ENCODE data around the gene MIOS. TPM values are rescaled to one million over a fixed set of nuclear protein-coding genes. Genes with fewer than 3 reads are reported as not detected.

The MIOS gene
- total and polyA plus RNA-seq, 2 of the 4 experiments (the other 2 are of a cell fraction), result 10.6 to 32.4 TPM

DNA sequence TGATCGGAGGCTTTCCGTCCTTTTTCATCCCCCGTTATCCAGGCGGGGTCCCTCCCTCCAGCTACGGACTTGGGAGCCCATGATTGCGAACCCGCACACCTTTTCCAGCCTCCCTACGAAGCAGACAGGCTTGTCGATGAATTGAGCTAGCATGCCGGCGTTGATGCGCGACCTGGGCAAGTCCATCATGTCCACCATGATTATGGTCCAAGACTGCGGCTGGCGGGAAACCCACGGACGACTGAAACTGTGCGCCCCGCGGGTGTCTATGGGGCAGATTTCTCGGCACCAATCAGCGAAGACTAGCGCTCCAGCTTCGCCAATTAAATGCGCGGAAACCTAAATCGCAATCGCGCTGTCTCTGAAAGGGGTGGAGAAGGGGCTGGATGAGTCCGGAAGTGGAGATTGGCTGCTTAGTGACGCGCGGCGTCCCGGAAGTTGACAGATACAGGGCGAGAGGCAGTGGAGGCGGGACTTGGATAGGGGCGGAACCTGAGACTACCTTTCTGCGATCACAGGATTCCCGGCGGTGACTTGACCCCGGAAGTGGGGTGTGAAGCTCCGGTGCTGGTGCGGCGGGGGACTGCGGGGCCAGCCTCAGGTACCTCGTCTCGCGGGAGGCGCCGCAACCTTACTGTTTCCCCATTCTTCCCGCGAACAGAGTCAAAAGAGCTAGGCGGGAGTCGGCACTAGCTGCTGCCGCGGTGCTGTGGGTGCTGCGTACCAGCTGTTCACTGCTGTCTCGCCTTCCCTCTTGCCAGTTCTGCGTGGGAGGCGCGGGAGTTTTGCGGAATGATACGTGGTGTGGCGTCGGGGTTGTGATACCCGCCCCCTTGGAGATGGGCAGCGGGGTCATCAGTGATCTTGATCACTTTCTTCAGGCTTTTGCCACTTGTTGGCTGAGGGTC, 73.8 kb downstream of the MIOS start, which contains the start of gene UMAD1:
TSS of gene UMAD1 (plus strand) at position 532 of the 908 bp plus-strand sequence. CDS start 32,620 bp downstream, outside the sequence.
- Histone ChIP-seq H2BK5ac (ENCODE audit: low read depth, low read length, poor library complexity, severe bottlenecking) (peak within 1 kb of the TSS; percentile 59), H4K5ac (ENCODE audit: low read depth, low read length) (peak within 1 kb of the TSS; percentile 59), H2BK20ac (ENCODE audit: low read depth, low read length) (no peak within 1 kb of the TSS), H2AFZ (replicated peaks; ENCODE audit: low read length, poor library complexity) (peak within 1 kb of the TSS; percentile 96), H4K20me1 (ENCODE audit: insufficient read depth, low read length) (no peaks in the 10 kb centered on the region), H3K36me3 (ENCODE audit: control insufficient read depth, insufficient read depth, low read length) (no peaks in the 10 kb centered on the region), H3K9me1 (ENCODE audit: insufficient read depth, low read length) (no peaks in the 10 kb centered on the region; the same call in 1 of the 2 replicates), H3K56ac (ENCODE audit: extremely low read depth, insufficient read depth, low read length) (peak within 1 kb of the TSS; percentile 33), H3K18ac (ENCODE audit: low read depth, low read length) (no peak within 1 kb of the TSS), H3K4me2 (ENCODE audit: low read depth, low read length) (peak within 1 kb of the TSS; percentile 97), H4K91ac (ENCODE audit: insufficient read depth, low read depth, low read length) (peak within 1 kb of the TSS; percentile 60), H3K23ac (ENCODE audit: low read depth, low read length) (peak within 1 kb of the TSS; percentile 73), H2BK15ac (ENCODE audit: low read depth, low read length) (peak within 1 kb of the TSS; percentile 5; the same call in 1 of the 3 replicates), H3K79me1 (ENCODE audit: low read depth in 1 of 2, low read length in 2 of 2) (peaks cover 13 to 21% of the 10 kb centered on the region in 2 experiments), H3K14ac (replicated peaks; ENCODE audit: low read depth, low read length) (peak within 1 kb of the TSS; percentile 57), H3K9me3 (ENCODE audit: control insufficient read depth, insufficient read depth, low read length) (no peaks in the 10 kb centered on the region), H3K4ac (ENCODE audit: low read depth, low read length) (peak within 1 kb of the TSS; percentile 65), H3K9ac (ENCODE audit: low read depth, low read length) (peak within 1 kb of the TSS; percentile 58), H3K4me1 (ENCODE audit: control insufficient read depth, insufficient read depth, low read length) (no peaks in the 10 kb centered on the region), H3K4me3 (ENCODE audit: insufficient read depth, low read depth, low read length) (peak within 1 kb of the TSS; percentile 78), H4K8ac (ENCODE audit: low read depth in 2 of 2, low read length in 2 of 2) (peak within 1 kb of the TSS; percentile 56 to 78), H3K27ac (ENCODE audit: insufficient read depth, low read length) (peak within 1 kb of the TSS; percentile 58), H2AK5ac (ENCODE audit: low read depth, low read length) (no peak within 1 kb of the TSS), H2AK9ac (replicated peaks; ENCODE audit: low read depth, low read length, poor library complexity) (peak within 1 kb of the TSS; percentile 80), H2BK120ac (ENCODE audit: low read depth, low read length) (peak within 1 kb of the TSS; percentile 51; the same call in 1 of the 2 replicates), H3K27me3 (ENCODE audit: control insufficient read depth, insufficient read depth, low read length) (no peaks in the 10 kb centered on the region)
- in situ Hi-C loops (cut with MboI; ENCODE audit: low sequenced_read_pairs), result no loop called here
- dilution Hi-C loops (cut with HindIII; ENCODE audit: low sequenced_read_pairs, unreplicated experiment), result no loop called here
- BruUV-seq (replicated peaks), result no TSS peak
- intact Hi-C loops (cut with micrococcal nuclease), result loop anchor here (2.0 to 5.0 kb wide), 6 partner anchors 57 to 576 kb away; no protein-coding TSS in a partner anchor
- TF ChIP-seq CEBPB (IDR thresholded peaks at IDR 0.05; ENCODE audit: low read depth, low read length) (0 out of 2 replicates have a peak, but pooled peaks have one; percentile 11), RAD21 (IDR thresholded peaks at IDR 0.05; ENCODE audit: low read length) (no peak), POLR2A (IDR thresholded peaks at IDR 0.05; ENCODE audit: low read depth, low read length) (peak; percentile 79; the same call in 1 of the 2 replicates), MXI1 (IDR thresholded peaks at IDR 0.05; ENCODE audit: borderline replicate concordance, low read depth, low read length) (peak; percentile 76), MAFK (IDR thresholded peaks at IDR 0.05; ENCODE audit: low read depth, low read length) (peak; percentile 47; the same call in 1 of the 2 replicates)
- POLR2A ChIA-PET (ENCODE audit: unreplicated experiment), result no interaction called here
- ATAC-seq (ENCODE audit: low read depth) (peak; percentile 97), DNase-seq (peak; percentile 98)
- 0% methylated on average over 35 of the region's 68 CpGs; no CpG with 5 or more reads in 1 of the 2 experiments for WGBS, 2 experiments (ENCODE audit: extremely low coverage in 2 of 2, insufficient read length in 1 of 2)
- CTCF ChIA-PET, result interaction anchor here (1.0 kb wide), 1 partner anchor 576 kb away, joined by 3 read pairs; no protein-coding TSS in a partner anchor
